Liver (tissue), 9 donors: ENCODE measurements around the gene IGHMBP2. TPM values are rescaled to one million over a fixed set of nuclear protein-coding genes. Genes with fewer than 3 reads are reported as not detected.

Experiments
- DNase-seq: peaks from one replicate; pipeline ENCODE4 v3.0.0-alpha.2; 2017; ENCODE audit warnings: low spot score
- H3K27ac ChIP-seq, 2 donors: one replicate each; pipeline ENCODE4 v1.7.0; 2013; ENCODE audit warnings: inconsistent platforms in 2 of 2, low read length in 2 of 2, control low read depth in 1 of 2, low read depth in 1 of 2, mild to moderate bottlenecking in 1 of 2
- H3K27me3 ChIP-seq, 4 donors: one replicate each; pipeline versions ENCODE4 v1.6.1 to v1.7.0; 2013; ENCODE audit warnings: low read length in 3 of 4, inconsistent platforms in 1 of 4, mild to moderate bottlenecking in 1 of 4, moderate library complexity in 1 of 4; ENCODE audit not compliant: control insufficient read depth in 4 of 4, insufficient read depth in 4 of 4
- H3K36me3 ChIP-seq, 4 donors: one replicate each; pipeline versions ENCODE4 v1.6.1 to v1.7.0; 2013; ENCODE audit warnings: low read length in 3 of 4, mild to moderate bottlenecking in 3 of 4, low read depth in 1 of 4, moderate library complexity in 1 of 4; ENCODE audit not compliant: control insufficient read depth in 4 of 4, insufficient read depth in 3 of 4
- H3K4me1 ChIP-seq, 4 donors: one replicate each; pipeline versions ENCODE4 v1.6.1 to v1.7.0; 2013; ENCODE audit warnings: low read length in 3 of 4, mild to moderate bottlenecking in 3 of 4, moderate library complexity in 1 of 4; ENCODE audit not compliant: control insufficient read depth in 4 of 4, insufficient read depth in 4 of 4
- H3K4me3 ChIP-seq, 3 donors: one replicate each; pipeline versions ENCODE4 v1.6.1 to v1.7.0; 2013; ENCODE audit warnings: low read length in 3 of 3, control low read depth in 1 of 3, low read depth in 1 of 3, mild to moderate bottlenecking in 1 of 3
- H3K9ac ChIP-seq, 2 donors: one replicate each; pipeline ENCODE4 v1.7.0; 2013; ENCODE audit warnings: low read length in 2 of 2, mild to moderate bottlenecking in 2 of 2, moderate library complexity in 2 of 2, control low read depth in 1 of 2, low read depth in 1 of 2
- H3K9me3 ChIP-seq, 4 donors: one replicate each; pipeline versions ENCODE4 v1.6.1 to v1.7.0; 2013; ENCODE audit warnings: low read length in 3 of 4; ENCODE audit not compliant: control insufficient read depth in 4 of 4
- ATF3 ChIP-seq: IDR thresholded peaks from 2 replicates; pipeline ENCODE4 v1.6.1; 2016; ENCODE audit warnings: antibody characterized with exemption
- CTCF ChIP-seq: fragments of 150-350 bp; IDR thresholded peaks from 2 replicates; pipeline ENCODE4 v1.5.1; 2017; ENCODE audit warnings: improper control_type of control experiment, low read depth, low read length; ENCODE audit not compliant: missing input control
- EGR1 ChIP-seq, 2 donors: IDR thresholded peaks; 2 replicates each; pipeline ENCODE4 v1.6.1; 2016 to 2018; ENCODE audit warnings: antibody characterized with exemption in 2 of 2, low read depth in 2 of 2
- FOXA1 ChIP-seq: IDR thresholded peaks from 2 replicates; pipeline ENCODE4 v1.6.1; 2016; ENCODE audit warnings: antibody characterized with exemption
- FOXA2 ChIP-seq: IDR thresholded peaks from 2 replicates; pipeline ENCODE4 v1.6.1; 2016; ENCODE audit warnings: antibody characterized with exemption
- GABPA ChIP-seq, 2 donors: IDR thresholded peaks in 1 of 2; conservative IDR thresholded peaks in 1 of 2; 2 replicates each; pipeline ENCODE4 v1.6.1; 2016; ENCODE audit warnings: antibody characterized with exemption in 2 of 2, mild to moderate bottlenecking in 1 of 2, moderate library complexity in 1 of 2
- HNF4A ChIP-seq, 2 donors: conservative IDR thresholded peaks; 2 replicates each; pipeline ENCODE4 v1.6.1; 2016; ENCODE audit warnings: antibody characterized with exemption in 2 of 2, mild to moderate bottlenecking in 2 of 2
- HNF4G ChIP-seq: IDR thresholded peaks from 2 replicates; pipeline ENCODE4 v1.6.1; 2016; ENCODE audit warnings: antibody characterized with exemption
- JUND ChIP-seq, 2 donors: IDR thresholded peaks; 2 replicates each; pipeline ENCODE4 v1.6.1; 2016; ENCODE audit warnings: antibody characterized with exemption in 2 of 2
- MAX ChIP-seq: IDR thresholded peaks from 2 replicates; pipeline ENCODE4 v1.6.1; 2016; ENCODE audit warnings: antibody characterized with exemption
- NR2F2 ChIP-seq: IDR thresholded peaks from 2 replicates; pipeline ENCODE4 v1.6.1; 2016; ENCODE audit warnings: antibody characterized with exemption
- RAD21 ChIP-seq, 2 donors: IDR thresholded peaks; 2 replicates each; pipeline ENCODE4 v1.6.1; 2016; ENCODE audit warnings: antibody characterized with exemption in 2 of 2, mild to moderate bottlenecking in 2 of 2
- REST ChIP-seq: IDR thresholded peaks from 2 replicates; pipeline ENCODE4 v1.6.1; 2016; ENCODE audit warnings: antibody characterized with exemption, mild to moderate bottlenecking
- RXRA ChIP-seq, 2 donors: IDR thresholded peaks; 2 replicates each; pipeline ENCODE4 v1.6.1; 2017 to 2018; ENCODE audit warnings: antibody characterized with exemption in 2 of 2, mild to moderate bottlenecking in 1 of 2
- SP1 ChIP-seq: IDR thresholded peaks from 2 replicates; pipeline ENCODE4 v1.6.1; 2018; ENCODE audit warnings: antibody characterized with exemption, mild to moderate bottlenecking
- TAF1 ChIP-seq: conservative IDR thresholded peaks from 2 replicates; pipeline ENCODE4 v1.6.1; 2016; ENCODE audit warnings: antibody characterized with exemption, mild to moderate bottlenecking
- YY1 ChIP-seq: IDR thresholded peaks from 2 replicates; pipeline ENCODE4 v1.6.1; 2016; ENCODE audit warnings: antibody characterized with exemption, mild to moderate bottlenecking
- ZBTB33 ChIP-seq: IDR thresholded peaks from 2 replicates; pipeline ENCODE4 v1.6.1; 2016; ENCODE audit warnings: antibody characterized with exemption
- WGBS: extraction: QIAGEN DNeasy Blood & Tissue Kit; methylation state at CpG from one replicate; pipeline ENCODE4 v1.1.7; 2013; 5-methylcytosine and 5-hydroxymethylcytosine counted together
- polyA plus RNA-seq, 2 donors: library from polyadenylated mRNA; stranded (reverse) in 1 of 2; unstranded in 1 of 2; fragments of 200-250 nt in 1 of 2; fragments of >200 nt in 1 of 2; fragmentation: Nextera tagmentation in 1 of 2; extraction: Ambion mirVana in 1 of 2; gene quantifications; one replicate each; pipeline versions ENCODE4 v1.2.1 to v1.2.3, GENCODE V29; 2013 to 2015
- total RNA-seq, 2 donors: library from RNA; depleted of rRNA; stranded (reverse); fragments of >200 nt; gene quantifications; one replicate each; pipeline ENCODE4 v1.2.3, GENCODE V29; 2014
- donor health status: healthy.
- donor health status: healthy.
- donor health status: healthy.
- donor health status: healthy.
- donor health status: healthy.

IGHMBP2 gene
- total and polyA plus RNA-seq, 4 donors = 5.7 to 14.0 (median 7.0) TPM

DNA sequence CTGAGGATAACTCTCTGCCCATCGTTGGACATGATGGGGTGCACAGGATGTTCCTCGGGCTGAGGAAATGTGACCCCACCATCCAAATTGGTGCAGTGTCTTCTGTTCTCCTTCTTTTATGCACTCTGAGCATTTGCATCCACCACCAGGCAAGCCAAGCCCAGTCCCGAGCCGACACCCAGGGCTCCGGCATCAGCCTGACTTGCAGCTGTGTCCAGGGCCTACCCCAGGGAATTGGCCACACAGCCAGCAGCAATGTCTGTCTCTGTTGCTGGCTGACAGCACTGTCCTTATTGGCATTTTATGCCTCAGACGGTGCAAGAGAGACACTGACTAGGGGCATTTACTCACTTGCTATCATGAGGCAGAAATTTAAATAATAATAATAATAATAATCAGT, 36.6 kb upstream of the IGHMBP2 start:
- TF ChIP-seq NR2F2 (no peak), CTCF (no peak), MAX (no peak), ATF3 (no peak), ZBTB33 (no peak), EGR1 (IDR thresholded peaks at IDR 0.05; ENCODE audit: low read depth in 2 of 2) (no peak), HNF4G (no peak), REST (no peak), FOXA1 (no peak), RXRA (IDR thresholded peaks at IDR 0.05) (no peak), YY1 (no peak), GABPA (IDR thresholded peaks at IDR 0.05 in 1 of 2, conservative IDR thresholded peaks at IDR 0.05 in 1 of 2) (no peak), SP1 (no peak), RAD21 (IDR thresholded peaks at IDR 0.05) (no peak), HNF4A (conservative IDR thresholded peaks at IDR 0.05) (no peak), JUND (IDR thresholded peaks at IDR 0.05) (no peak), TAF1 (no peak), FOXA2 (no peak)
- no peaks in the 10 kb centered on the region for H3K27me3 ChIP-seq
- WGBS = 90% methylated on average over 6 of the region's 6 CpGs
- H3K4me1 ChIP-seq = peaks cover 0 to 4% (median 1%) of the 10 kb centered on the region in 4 donors
- no peak overlapping the region for H3K4me3 ChIP-seq
- no peaks in the 10 kb centered on the region for H3K36me3 ChIP-seq
- DNase-seq = no peak
- no peak overlapping the region for H3K9ac ChIP-seq
- peaks cover 0 to 7% (median 1%) of the 10 kb centered on the region in 4 donors for H3K9me3 ChIP-seq
- H3K27ac ChIP-seq = no peak overlapping the region
